GM12878 (cell line): ENCODE data around the gene NR6A1.
"Not testable (repeated sequence)": the region's sequence is repeated elsewhere in the genome, so short reads cannot be mapped to it uniquely, and the experiment has no call there.

ENCODE experiments used
- CBFB ChIP-seq: IDR thresholded peaks from 2 replicates; pipeline ENCODE4 v1.6.1; 2016; ENCODE audit warnings: antibody characterized with exemption, low read depth
- CTCF ChIP-seq, 3 experiments: IDR thresholded peaks in 2 of 3; conservative IDR thresholded peaks in 1 of 3; 2 replicates each; pipeline ENCODE4 v1.5.1; 2011; ENCODE audit warnings: low read depth in 3 of 3, low read length in 3 of 3, mild to moderate bottlenecking in 3 of 3, control low read depth in 2 of 3, moderate library complexity in 2 of 3, inconsistent platforms in 1 of 3, mixed read lengths in 1 of 3; ENCODE audit not compliant: control insufficient read depth in 2 of 3, insufficient read depth in 1 of 3; ENCODE audit errors: extremely low read depth in 1 of 3
- E2F4 ChIP-seq: IDR thresholded peaks from 2 replicates; pipeline ENCODE4 v1.6.1; 2012; ENCODE audit warnings: low read depth, low read length, improper control_type of control experiment
- EP300 ChIP-seq, 2 experiments: fragments of 150-350 bp in 1 of 2; IDR thresholded peaks; 2 replicates each; pipeline ENCODE4 v1.6.1; 2011 to 2012; ENCODE audit warnings: low read depth in 2 of 2, low read length in 2 of 2, borderline replicate concordance in 1 of 2, improper control_type of control experiment in 1 of 2, inconsistent platforms in 1 of 2; ENCODE audit not compliant: control insufficient read depth in 1 of 2
- FOXM1 ChIP-seq: IDR thresholded peaks from 2 replicates; pipeline ENCODE4 v1.6.1; 2012; ENCODE audit warnings: low read depth, mild to moderate bottlenecking, inconsistent platforms, low read length, moderate library complexity
- GABPA ChIP-seq: IDR thresholded peaks from 2 replicates; pipeline ENCODE4 v1.6.1; 2014; ENCODE audit warnings: antibody characterized with exemption, low read depth, mild to moderate bottlenecking, inconsistent platforms
- HCFC1 ChIP-seq: fragments of 150-350 bp; IDR thresholded peaks from 2 replicates; pipeline ENCODE4 v1.6.1; 2014; ENCODE audit warnings: low read length
- HDAC6 ChIP-seq: fragments of 200-600 bp; sonication (generic); IDR thresholded peaks from one replicate; pipeline ENCODE4 v1.8.0; 2017; ENCODE audit warnings: antibody characterized with exemption; ENCODE audit not compliant: unreplicated experiment
- PML ChIP-seq: IDR thresholded peaks from 2 replicates; pipeline ENCODE4 v1.6.1; 2012; ENCODE audit warnings: low read length, inconsistent platforms
- POLR2A ChIP-seq: IDR thresholded peaks from 2 replicates; pipeline ENCODE4 v1.6.1; 2011; ENCODE audit warnings: low read depth, mild to moderate bottlenecking, low read length
- POLR2AphosphoS5 ChIP-seq: IDR thresholded peaks from 2 replicates; pipeline ENCODE4 v1.6.1; 2011; ENCODE audit warnings: mild to moderate bottlenecking, low read length, inconsistent platforms
- RFX5 ChIP-seq: IDR thresholded peaks from 2 replicates; pipeline ENCODE4 v1.6.1; 2011; ENCODE audit warnings: low read depth, low read length, improper control_type of control experiment
- SPI1 ChIP-seq: IDR thresholded peaks from 2 replicates; pipeline ENCODE4 v1.6.1; 2011; ENCODE audit warnings: low read depth, mild to moderate bottlenecking, low read length, moderate library complexity, borderline replicate concordance; ENCODE audit not compliant: insufficient read depth
- ZBTB40 ChIP-seq: fragments of 450-650 bp; IDR thresholded peaks from 2 replicates; pipeline ENCODE4 v1.6.1; 2016; ENCODE audit warnings: mild to moderate bottlenecking, moderate library complexity, borderline replicate concordance

GRCh38 chr9:124734741-124735083 is 36.4 kb downstream of the NR6A1 start:
- TF ChIP-seq HCFC1; GABPA; SPI1; CTCF (IDR thresholded peaks at IDR 0.05 in 2 of 3, conservative IDR thresholded peaks at IDR 0.05 in 1 of 3; ENCODE audit: control insufficient read depth in 2 of 3, extremely low read depth in 1 of 3, insufficient read depth in 1 of 3, low read depth in 3 of 3, low read length in 3 of 3); ZBTB40; FOXM1; RFX5; HDAC6; CBFB; EP300 (IDR thresholded peaks at IDR 0.05; ENCODE audit: borderline replicate concordance in 1 of 2, control insufficient read depth in 1 of 2, low read depth in 2 of 2, low read length in 2 of 2); E2F4; POLR2A; PML; POLR2AphosphoS5: not testable (repeated sequence)
